HCT116 (cell line): ENCODE data around the gene HSP90AB1. TPM values are rescaled to one million over a fixed set of nuclear protein-coding genes. Genes with fewer than 3 reads are reported as not detected.

ENCODE experiments used
- ATAC-seq: fragments of 200-7000 bp; cut with Tn5 transposase; 2 replicates; pipeline ENCODE4 v1.9.1; 2020; ENCODE audit warnings: mild to moderate bottlenecking, moderate library complexity
- BruUV-seq: library from RNA; stranded (reverse); fragments of 400-500 nt; replicated peaks from 2 replicates; lab custom pipeline; 2021; lab: Mats Ljungman, UMichigan
- CTCF ChIA-PET: fragments of 300-600 bp; sonication (Branson Sonifier 250); formaldehyde crosslinking; loops from one replicate; lab custom pipeline; 2021; ENCODE audit warnings: antibody characterized with exemption; lab: Charles Lee
- POLR2A ChIA-PET: fragments of 300-600, 350-600 bp; sonication (Branson Sonifier 250); formaldehyde crosslinking; loops from one replicate; lab custom pipeline; 2021; ENCODE audit warnings: antibody characterized with exemption; lab: Charles Lee
- RAD21 ChIA-PET, 2 experiments: fragments of 300-600 bp; sonication (Branson Sonifier 250); formaldehyde crosslinking; loops; one replicate each; lab custom pipeline; 2023; ENCODE audit warnings: low total read pairs in 2 of 2; ENCODE audit not compliant: uncharacterized antibody in 2 of 2, unreplicated experiment in 2 of 2, low non-redundant PET in 1 of 2; lab: Charles Lee
- DNase-seq: peaks from one replicate; pipeline ENCODE4 v3.0.0-alpha.2; 2010; ENCODE audit warnings: low read depth, low spot score
- H2AFZ ChIP-seq: fragments of 200-600 bp; shearing (Covaris generic), sonication (generic); 2 replicates; pipeline ENCODE4 v1.6.1; 2017; ENCODE audit warnings: low read depth, mixed run types, mixed read lengths, antibody characterized with exemption, low read length; ENCODE audit not compliant: poor library complexity, severe bottlenecking
- H3K27ac ChIP-seq: 2 replicates; pipeline ENCODE4 v1.5.1; 2012; ENCODE audit warnings: low read depth, low read length
- H3K27me3 ChIP-seq: fragments of 200-600 bp; sonication (generic); 2 replicates; pipeline ENCODE4 v1.6.1; 2016; ENCODE audit warnings: mixed run types, low read length, mixed read lengths; ENCODE audit not compliant: insufficient read depth
- H3K36me3 ChIP-seq, 2 experiments: fragments of 200-500 bp in 1 of 2; fragments of 200-600 bp in 1 of 2; sonication (Bioruptor generic) in 1 of 2; sonication (generic) in 1 of 2; 2 replicates each; pipeline versions ENCODE4 v1.5.1 to v1.6.1; 2014 to 2016; ENCODE audit warnings: low read length in 2 of 2, inconsistent platforms in 1 of 2, mixed read lengths in 1 of 2, mixed run types in 1 of 2; ENCODE audit not compliant: insufficient read depth in 2 of 2, control insufficient read depth in 1 of 2
- H3K4me1 ChIP-seq, 2 experiments: fragments of 200-600 bp in 1 of 2; sonication (generic) in 1 of 2; 2 replicates each; pipeline versions ENCODE4 v1.5.1 to v1.6.1; 2012 to 2017; ENCODE audit warnings: low read length in 2 of 2, inconsistent platforms in 1 of 2, mild to moderate bottlenecking in 1 of 2, mixed read lengths in 1 of 2, mixed run types in 1 of 2, moderate library complexity in 1 of 2; ENCODE audit not compliant: insufficient read depth in 2 of 2, control insufficient read depth in 1 of 2
- H3K4me2 ChIP-seq: fragments of 200-600 bp; sonication (generic); 2 replicates; pipeline ENCODE4 v1.6.1; 2017; ENCODE audit warnings: mixed run types, low read length, mixed read lengths
- H3K4me3 ChIP-seq, 2 experiments: fragments of 200-600 bp in 1 of 2; sonication (generic) in 1 of 2; replicated peaks in 1 of 2; 2 replicates each; pipeline ENCODE4 v1.5.1; 2011 to 2016; ENCODE audit warnings: low read length in 2 of 2, control low read depth in 1 of 2, low read depth in 1 of 2, mild to moderate bottlenecking in 1 of 2, mixed read lengths in 1 of 2, mixed run types in 1 of 2
- H3K79me2 ChIP-seq: fragments of 200-600 bp; sonication (generic); 2 replicates; pipeline ENCODE4 v1.6.1; 2017; ENCODE audit warnings: mild to moderate bottlenecking, mixed run types, low read length, moderate library complexity, mixed read lengths; ENCODE audit not compliant: insufficient read depth
- H3K9ac ChIP-seq: fragments of 200-600 bp; sonication (generic); 2 replicates; pipeline ENCODE4 v1.6.1; 2016; ENCODE audit warnings: low read length, mixed read lengths
- H3K9me2 ChIP-seq: fragments of 200-600 bp; sonication (generic), shearing (Covaris generic); 2 replicates; pipeline ENCODE4 v1.6.1; 2017; ENCODE audit warnings: mixed run types, mild to moderate bottlenecking, moderate library complexity; ENCODE audit not compliant: insufficient read depth
- H3K9me3 ChIP-seq, 2 experiments: fragments of 200-500 bp in 1 of 2; fragments of 200-600 bp in 1 of 2; sonication (Bioruptor generic) in 1 of 2; sonication (generic) in 1 of 2; 2 replicates each; pipeline ENCODE4 v1.6.1; 2014 to 2017; ENCODE audit warnings: low read length in 2 of 2, mixed read lengths in 2 of 2, inconsistent platforms in 1 of 2, low read depth in 1 of 2, mild to moderate bottlenecking in 1 of 2, mixed run types in 1 of 2, moderate library complexity in 1 of 2; ENCODE audit not compliant: control insufficient read depth in 1 of 2, insufficient read depth in 1 of 2
- H4K20me1 ChIP-seq: fragments of 200-600 bp; sonication (generic), shearing (Covaris generic); 2 replicates; pipeline ENCODE4 v1.6.1; 2017; ENCODE audit warnings: mixed run types, mild to moderate bottlenecking, moderate library complexity; ENCODE audit not compliant: insufficient read depth
- REST ChIP-seq: IDR thresholded peaks from 2 replicates; pipeline ENCODE4 v1.6.1; 2012; ENCODE audit warnings: low read depth
- intact Hi-C: fragments of 100-400 bp; cut with micrococcal nuclease; formaldehyde crosslinking; loops from 2 replicates; pipeline ENCODE4 v1.10.0; 2022
- total RNA-seq: library from RNA; stranded (reverse); gene quantifications from one replicate; pipeline ENCODE4 v1.2.1, GENCODE V29; 2021; ENCODE audit not compliant: unreplicated experiment

HSP90AB1 gene
- total RNA-seq, 1 experiment from 2014 or later = 2,554 TPM

DNA sequence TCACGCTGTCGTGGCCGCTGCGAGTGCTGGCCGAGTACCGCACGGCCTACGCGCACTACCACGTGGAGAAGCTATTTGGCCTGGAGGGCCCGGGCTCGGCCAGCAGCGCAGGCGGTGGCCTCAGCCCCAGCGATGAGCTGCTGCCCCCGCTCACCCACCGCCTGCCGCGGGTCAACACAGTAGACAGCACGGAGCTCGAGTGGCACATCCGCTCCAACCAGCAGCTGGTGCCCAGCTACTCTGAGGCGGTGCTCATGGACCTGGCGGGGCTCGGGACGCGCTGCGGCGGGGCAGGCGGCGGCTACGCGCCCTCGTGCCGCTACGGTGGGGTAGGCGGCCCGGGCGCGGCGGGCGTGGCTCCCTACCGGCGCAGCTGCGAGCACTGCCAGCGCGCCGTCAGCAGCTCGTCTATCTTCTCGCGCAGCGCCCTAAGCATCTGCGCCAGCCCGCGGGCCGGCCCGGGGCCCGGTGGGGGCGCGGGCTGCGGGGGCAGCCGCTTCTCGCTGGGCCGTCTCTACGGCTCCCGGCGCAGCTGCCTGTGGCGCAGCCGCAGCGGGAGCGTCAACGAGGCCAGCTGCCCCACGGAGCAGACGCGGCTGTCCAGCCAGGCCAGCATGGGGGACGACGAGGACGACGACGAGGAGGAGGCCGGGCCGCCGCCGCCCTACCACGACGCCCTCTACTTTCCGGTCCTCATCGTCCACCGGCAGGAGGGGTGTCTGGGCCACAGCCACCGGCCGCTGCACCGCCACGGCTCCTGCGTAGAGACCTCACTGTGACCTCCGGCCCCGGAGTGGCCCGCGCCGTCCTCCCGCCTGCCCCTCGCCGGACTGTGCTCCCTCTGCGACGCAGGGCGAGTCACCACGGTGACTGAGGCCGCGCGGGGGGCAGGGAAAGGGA lies 29.1 kb downstream of the HSP90AB1 start:
- Histone ChIP-seq H3K27ac (no peak overlapping the region), H3K4me2 (no peak overlapping the region), H3K9me3 (no peaks in the 10 kb centered on the region), H2AFZ (no peak overlapping the region), H3K4me3 (no peak overlapping the region), H3K9ac (no peak overlapping the region), H3K36me3 (no peaks in the 10 kb centered on the region), H3K27me3 (no peaks in the 10 kb centered on the region), H4K20me1 (no peaks in the 10 kb centered on the region), H3K4me1 (peaks cover 6 to 12% of the 10 kb centered on the region in 2 experiments), H3K9me2 (no peaks in the 10 kb centered on the region), H3K79me2 (no peaks in the 10 kb centered on the region)
- ATAC-seq = no peak
- TF ChIP-seq REST = no peak
- ChIA-PET RAD21 (no interaction called here), CTCF (no interaction called here), POLR2A (no interaction called here)
- DNase-seq = no peak
- intact Hi-C loops = no loop called here
- BruUV-seq = no TSS peak
